ENCODE measurements around the gene CCDC112. TPM values are rescaled to one million over a fixed set of nuclear protein-coding genes. Genes with fewer than 3 reads are reported as not detected.

CCDC112 gene
- total and polyA plus RNA-seq, 2 of the 4 experiments (the other 2 are of a cell fraction): 2.0 to 2.3 TPM

GRCh38 chr5:115241881-115242642 lies 54.4 kb downstream of the CCDC112 start:
- no peak overlapping the region for H2AK9ac ChIP-seq (replicated peaks; ENCODE audit: low read depth, low read length, poor library complexity)
- no peaks in the 10 kb centered on the region for H3K9me3 ChIP-seq (ENCODE audit: control insufficient read depth, insufficient read depth, low read length)
- no peak overlapping the region for H3K56ac ChIP-seq (ENCODE audit: extremely low read depth, insufficient read depth, low read length)
- H2BK15ac ChIP-seq (ENCODE audit: low read depth, low read length): no peak overlapping the region
- H3K36me3 ChIP-seq (ENCODE audit: control insufficient read depth, insufficient read depth, low read length): peaks cover 7% of the 10 kb centered on the region; the same call in 1 of the 2 replicates
- intact Hi-C loops (cut with micrococcal nuclease): loop anchor here (10.0 kb wide), 1 partner anchor 1567 kb away; no protein-coding TSS in a partner anchor
- BruUV-seq (replicated peaks): no TSS peak
- H2AFZ ChIP-seq (replicated peaks; ENCODE audit: low read length, poor library complexity): no peak overlapping the region
- ATAC-seq (ENCODE audit: low read depth) (no peak), DNase-seq (peak; percentile 34)
- WGBS, 2 experiments (ENCODE audit: extremely low coverage in 2 of 2, insufficient read length in 1 of 2): no CpG with 5 or more reads among the region's 4 CpGs
- dilution Hi-C loops (cut with HindIII; ENCODE audit: low sequenced_read_pairs, unreplicated experiment): no loop called here
- no peak overlapping the region for H3K27ac ChIP-seq (ENCODE audit: insufficient read depth, low read length)
- no peak overlapping the region for H2BK20ac ChIP-seq (ENCODE audit: low read depth, low read length)
- no peak overlapping the region for H3K14ac ChIP-seq (replicated peaks; ENCODE audit: low read depth, low read length)
- peaks cover 13% of the 10 kb centered on the region; the same call in 1 of the 2 replicates for H4K20me1 ChIP-seq (ENCODE audit: insufficient read depth, low read length)
- H4K91ac ChIP-seq (ENCODE audit: insufficient read depth, low read depth, low read length): no peak overlapping the region
- no peak overlapping the region for H3K23ac ChIP-seq (ENCODE audit: low read depth, low read length)
- no peaks in the 10 kb centered on the region for H3K27me3 ChIP-seq (ENCODE audit: control insufficient read depth, insufficient read depth, low read length)
- H3K18ac ChIP-seq (ENCODE audit: low read depth, low read length): no peak overlapping the region
- in situ Hi-C loops (cut with MboI; ENCODE audit: low sequenced_read_pairs): loop anchor here (10.0 kb wide), 1 partner anchor 147 kb away; no protein-coding TSS in a partner anchor
- no peak overlapping the region for H3K9ac ChIP-seq (ENCODE audit: low read depth, low read length)
- no peak overlapping the region for H2BK5ac ChIP-seq (ENCODE audit: low read depth, low read length, poor library complexity, severe bottlenecking)
- no peak overlapping the region for H2BK120ac ChIP-seq (ENCODE audit: low read depth, low read length)
- no peak overlapping the region for H2AK5ac ChIP-seq (ENCODE audit: low read depth, low read length)
- peaks cover 16 to 20% of the 10 kb centered on the region in 2 experiments; a peak in 3 of 4 replicates for H3K79me1 ChIP-seq (ENCODE audit: low read depth in 1 of 2, low read length in 2 of 2)
- no peak overlapping the region for H3K4me2 ChIP-seq (ENCODE audit: low read depth, low read length)
- H4K8ac ChIP-seq (ENCODE audit: low read depth in 2 of 2, low read length in 2 of 2): no peak overlapping the region
- H3K4me3 ChIP-seq (ENCODE audit: insufficient read depth, low read depth, low read length): no peak overlapping the region
- no peak overlapping the region for H3K4ac ChIP-seq (ENCODE audit: low read depth, low read length)
- ChIA-PET POLR2A (ENCODE audit: unreplicated experiment) (no interaction called here), CTCF (interaction anchor here (0.7 to 1.4 kb wide), 2 partner anchors 10 to 144 kb away, joined by 4 read pairs; no protein-coding TSS in a partner anchor)
- H3K9me1 ChIP-seq (ENCODE audit: insufficient read depth, low read length): 0 out of 2 replicates have a peak, but pooled peaks cover 3% of the 10 kb centered on the region
- no peak overlapping the region for H4K5ac ChIP-seq (ENCODE audit: low read depth, low read length)
- peaks cover 6% of the 10 kb centered on the region for H3K4me1 ChIP-seq (ENCODE audit: control insufficient read depth, insufficient read depth, low read length)
- TF ChIP-seq CTCF (conservative IDR thresholded peaks at IDR 0.05; ENCODE audit: low read depth, low read length) (no peak), NFE2L2 (IDR thresholded peaks at IDR 0.05; ENCODE audit: low read depth, low read length) (no peak), RCOR1 (IDR thresholded peaks at IDR 0.05; ENCODE audit: insufficient replicate concordance, low read length) (no peak), ELK1 (IDR thresholded peaks at IDR 0.05; ENCODE audit: borderline replicate concordance, low read depth, low read length) (no peak), MXI1 (IDR thresholded peaks at IDR 0.05; ENCODE audit: borderline replicate concordance, low read depth, low read length) (no peak), BHLHE40 (IDR thresholded peaks at IDR 0.05; ENCODE audit: low read depth, low read length) (no peak), USF2 (IDR thresholded peaks at IDR 0.05; ENCODE audit: low read depth, low read length) (no peak), MAZ (IDR thresholded peaks at IDR 0.05; ENCODE audit: borderline replicate concordance, low read depth, low read length) (no peak), FOS (IDR thresholded peaks at IDR 0.05; ENCODE audit: low read depth, low read length) (no peak), CEBPB (IDR thresholded peaks at IDR 0.05; ENCODE audit: low read depth, low read length) (no peak), POLR2A (IDR thresholded peaks at IDR 0.05; ENCODE audit: low read depth, low read length) (no peak), SMC3 (IDR thresholded peaks at IDR 0.05; ENCODE audit: low read depth, low read length) (no peak), RAD21 (IDR thresholded peaks at IDR 0.05; ENCODE audit: low read length) (no peak), CHD1 (IDR thresholded peaks at IDR 0.05; ENCODE audit: low read depth, low read length) (no peak), MAFK (IDR thresholded peaks at IDR 0.05; ENCODE audit: low read depth, low read length) (no peak)

Measured in IMR-90 (cell line).